Measurements from ENCODE around the gene SMPD3.

GRCh38 chr16:68328860-68329390, 119.4 kb downstream of the SMPD3 start:
- 0 out of 2 replicates have a peak, but pooled peaks have one; percentile 8 for TF ChIP-seq CTCF (conservative IDR thresholded peaks at IDR 0.05; ENCODE audit: low read length)
- TF ChIP-seq EZH2phosphoT487 (IDR thresholded peaks at IDR 0.05; ENCODE audit: borderline replicate concordance), result no peak

Data from Loucy (cell line).